Fibroblast of skin of back (primary cell): ENCODE results near the gene PLGRKT.
"Not testable (repeated sequence)": the region's sequence is repeated elsewhere in the genome, so short reads cannot be mapped to it uniquely, and the experiment has no call there.

Source experiments
- DNase-seq: peaks from one replicate; pipeline ENCODE4 v3.0.0-alpha.2; 2013

PLGRKT gene

DNA sequence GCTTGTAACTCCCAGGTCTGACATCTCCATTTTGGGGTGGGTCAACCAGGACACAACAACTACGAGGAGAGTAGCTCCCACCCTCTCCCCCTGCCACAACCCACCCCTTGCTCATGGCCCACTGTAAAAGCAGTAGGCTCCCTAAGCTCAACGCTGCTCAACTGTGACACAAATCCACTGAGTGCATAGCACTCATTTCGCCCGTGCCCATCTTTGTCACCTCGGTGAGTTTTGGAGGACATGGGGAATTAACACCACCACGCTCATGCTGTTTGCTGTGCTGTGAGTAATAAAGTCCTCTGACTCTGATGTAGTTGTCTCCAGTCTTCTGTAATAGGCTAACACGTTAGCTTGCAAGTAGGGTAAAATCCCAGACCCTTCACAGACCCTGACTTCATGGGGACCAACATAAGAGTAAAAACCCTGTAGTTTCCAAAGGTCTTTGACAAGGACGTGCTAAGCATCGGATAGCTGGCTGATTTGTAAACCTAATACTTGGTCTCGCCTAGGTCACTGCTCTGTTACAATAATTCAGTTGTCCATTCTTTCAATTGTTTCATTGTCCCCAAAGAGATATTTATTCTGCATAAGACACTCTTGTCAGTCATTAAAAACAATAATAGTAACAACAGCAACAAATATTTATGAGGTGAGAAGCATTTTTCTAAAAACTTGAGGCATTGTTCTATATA is 7.7 kb downstream of the PLGRKT start:
- DNase-seq: no peak

DNA sequence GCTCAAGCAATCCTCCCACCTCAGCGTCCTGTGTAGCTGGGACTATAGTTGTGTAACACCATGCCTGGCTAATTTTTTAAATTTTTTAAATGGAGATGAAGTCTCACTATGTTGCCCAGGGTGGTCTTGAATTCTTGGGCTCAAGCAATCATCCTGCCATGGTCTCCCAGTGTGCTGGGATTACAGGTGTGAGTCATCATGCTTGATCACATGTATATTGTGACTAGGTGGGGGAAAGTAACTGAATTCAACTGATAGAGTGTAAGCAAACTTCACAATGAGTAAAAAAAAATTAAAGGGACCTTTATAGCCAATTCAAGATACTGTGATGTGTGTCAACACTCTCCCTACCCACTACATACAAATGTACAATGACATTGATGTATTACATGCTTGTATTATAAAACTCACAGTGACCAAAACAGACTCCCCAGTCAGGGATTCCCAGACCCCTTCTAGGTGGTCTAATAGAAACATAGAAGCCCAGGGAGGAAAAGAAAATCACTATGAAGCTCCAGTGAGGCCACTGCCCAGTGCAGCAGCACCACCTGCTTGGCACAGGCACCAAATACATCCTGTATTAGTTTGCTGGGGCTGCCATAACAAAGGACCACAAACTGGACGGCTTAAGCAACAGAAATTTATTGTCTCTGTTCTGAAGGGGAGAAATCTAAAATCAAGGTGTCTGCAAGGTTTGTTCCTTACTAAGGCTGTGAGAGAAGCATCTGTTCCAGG is 8.8 kb downstream of the PLGRKT start:
- no peak for DNase-seq

DNA sequence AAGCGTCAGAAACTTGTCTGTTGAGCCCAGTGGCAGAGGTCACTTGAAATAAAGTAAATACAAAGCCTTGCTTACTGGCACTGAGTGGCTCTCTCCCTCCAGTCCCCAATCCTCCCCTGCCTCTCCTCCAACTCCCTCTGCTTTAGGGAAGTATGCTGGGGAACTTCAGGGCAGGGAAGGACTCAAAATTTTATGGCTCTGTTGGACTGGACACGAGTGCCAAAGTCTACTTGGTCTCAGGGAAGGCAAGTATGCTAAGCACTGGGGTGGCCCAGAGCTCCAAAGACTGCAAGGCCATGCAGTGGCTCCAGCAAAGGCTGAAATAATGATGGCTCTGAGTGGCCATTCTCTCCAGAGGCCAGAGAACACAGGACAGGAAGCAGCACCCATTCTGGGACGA is 9.6 kb downstream of the PLGRKT start:
- no peak for DNase-seq

DNA sequence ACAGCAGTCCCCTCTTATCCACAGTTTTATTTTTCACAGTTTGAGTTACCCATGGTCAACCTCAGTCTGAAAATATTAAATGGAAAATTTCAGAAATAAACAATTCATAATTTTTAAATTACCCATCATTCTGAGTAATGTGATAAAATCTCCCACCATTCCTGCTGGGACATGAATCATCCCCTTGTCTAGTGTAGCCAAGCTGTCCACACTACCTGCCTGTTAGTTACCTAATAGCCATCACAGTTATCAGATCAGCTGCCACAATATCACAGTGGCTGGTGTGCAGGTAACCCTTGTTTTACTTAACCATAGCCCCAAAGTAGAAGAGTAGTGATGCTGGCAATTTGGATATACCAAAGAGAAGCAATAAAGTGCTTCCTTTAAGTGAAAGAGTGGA is 10.7 kb downstream of the PLGRKT start:
- no peak for DNase-seq

DNA sequence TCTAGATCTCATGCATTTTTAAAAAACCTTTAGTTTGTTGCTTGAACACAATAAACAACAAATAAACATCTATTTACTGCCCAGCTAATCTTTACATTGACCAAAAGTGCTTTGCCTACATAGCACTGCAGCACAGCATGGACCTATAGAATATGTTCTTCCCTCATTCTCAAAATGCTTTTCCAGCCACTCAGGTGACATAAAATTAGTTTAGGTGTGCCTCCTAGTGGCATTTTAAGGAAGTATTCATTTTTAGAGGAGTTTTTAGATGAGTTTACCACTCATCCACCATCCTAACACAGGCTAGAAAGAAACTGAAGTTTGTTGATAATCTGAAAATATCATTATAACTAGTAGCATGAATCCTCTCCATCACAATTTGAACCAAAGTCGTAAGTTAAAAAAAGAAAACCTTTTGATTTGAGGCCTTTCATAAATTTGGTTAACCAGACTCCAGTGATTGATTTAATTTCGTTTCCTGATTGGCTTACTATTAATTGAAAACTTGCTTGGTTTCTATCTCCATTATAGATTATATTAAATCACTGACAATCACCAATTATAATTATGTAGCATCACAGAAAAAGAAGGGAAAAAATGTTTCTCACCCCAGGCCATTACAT is 12.6 kb downstream of the PLGRKT start:
- peak; percentile 35 for DNase-seq

DNA sequence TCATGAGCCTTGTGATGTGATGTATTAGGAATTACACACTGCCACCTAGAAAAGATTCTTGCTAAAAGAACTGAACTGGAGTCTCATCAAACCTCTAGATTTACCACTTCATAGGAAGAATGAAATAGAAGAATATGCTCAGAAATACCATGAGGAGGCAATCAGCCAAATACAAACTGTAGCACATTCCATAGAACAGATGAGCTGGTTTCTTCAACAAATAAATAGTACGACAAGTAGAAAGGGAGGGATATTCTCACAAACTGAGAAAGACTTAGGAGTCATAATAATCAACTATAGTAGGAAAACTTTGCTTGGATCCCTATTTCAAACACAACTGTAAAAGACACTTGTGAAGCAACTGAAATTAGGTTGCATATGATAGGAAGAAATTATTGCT is 15.4 kb downstream of the PLGRKT start:
- DNase-seq: no peak

DNA sequence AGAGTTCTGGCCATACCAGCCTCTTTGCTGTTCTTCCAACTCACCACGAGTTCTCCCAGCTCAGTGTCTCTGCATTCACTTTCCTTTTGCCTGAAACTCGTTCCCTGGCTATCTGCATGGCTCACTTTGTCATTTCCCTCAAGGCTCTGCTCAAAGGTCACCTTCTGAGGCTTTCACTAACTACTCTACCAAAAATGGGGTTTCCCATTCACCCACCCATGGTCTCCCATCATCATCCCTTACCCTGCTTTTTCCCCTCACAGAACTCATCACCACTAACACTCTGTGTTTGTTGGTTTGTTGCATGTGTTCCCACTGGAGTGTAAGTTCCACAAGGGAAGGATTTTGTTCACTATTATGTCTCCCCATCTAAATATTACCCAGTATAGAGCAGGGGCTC is 16.6 kb downstream of the PLGRKT start:
- DNase-seq: no peak

DNA sequence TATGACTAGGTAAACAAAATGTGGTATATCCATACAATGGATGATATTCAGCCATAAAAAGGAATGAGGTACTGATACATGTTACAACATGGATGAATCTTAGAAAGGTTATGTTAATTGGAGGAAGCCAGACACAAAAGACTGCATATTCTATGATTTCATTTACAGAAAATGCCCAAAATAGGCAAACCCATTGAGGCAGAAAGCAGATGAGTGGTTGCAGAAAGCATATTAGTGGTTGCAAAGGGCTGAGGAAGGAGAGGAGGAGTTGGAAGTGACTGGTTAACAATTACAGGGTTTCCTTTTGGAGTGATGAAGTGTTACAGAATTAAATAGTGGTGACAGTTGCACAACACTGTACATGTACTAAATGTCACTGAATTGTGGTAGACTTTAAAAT is 17.7 kb downstream of the PLGRKT start:
- DNase-seq: no peak

DNA sequence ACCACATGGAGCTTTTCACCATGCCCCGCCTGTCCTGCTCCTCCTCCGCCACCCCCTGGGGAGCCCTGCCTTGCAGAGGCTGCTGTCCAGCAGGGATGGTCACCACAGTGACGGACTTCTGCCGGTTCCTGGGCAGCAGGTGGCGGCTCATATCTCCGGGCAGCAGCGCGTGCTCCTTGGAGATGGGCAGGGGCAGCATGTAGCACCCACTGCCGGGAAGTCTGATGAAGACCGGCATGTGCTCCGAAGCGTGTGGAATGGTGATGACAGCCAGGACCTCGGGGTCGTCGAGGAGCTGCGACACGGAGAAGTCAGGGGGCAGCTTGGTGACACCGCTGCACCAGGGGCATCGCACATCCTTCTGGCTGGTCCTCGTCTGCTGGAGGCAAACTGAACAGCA is 19.2 kb downstream of the PLGRKT start:
- DNase-seq: no peak

DNA sequence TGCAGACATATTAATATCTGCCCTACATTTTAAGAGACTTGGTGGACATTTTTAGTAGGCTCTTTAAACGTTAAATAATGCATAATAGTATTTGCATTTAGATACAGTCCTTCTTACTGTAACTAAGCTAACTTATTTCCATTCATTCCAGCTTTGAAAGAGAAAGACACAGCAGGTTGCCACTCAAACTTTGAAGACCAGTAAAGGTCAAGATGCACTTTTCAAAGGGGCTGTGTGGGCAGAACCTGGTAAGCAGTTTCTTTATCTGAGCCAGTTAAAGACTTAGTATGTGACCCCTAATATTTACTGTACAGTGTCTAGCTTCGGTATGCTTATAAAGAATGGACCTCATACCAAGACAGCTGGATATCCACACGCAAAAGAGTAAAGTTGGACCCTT is 20.8 kb downstream of the PLGRKT start:
- no peak for DNase-seq

DNA sequence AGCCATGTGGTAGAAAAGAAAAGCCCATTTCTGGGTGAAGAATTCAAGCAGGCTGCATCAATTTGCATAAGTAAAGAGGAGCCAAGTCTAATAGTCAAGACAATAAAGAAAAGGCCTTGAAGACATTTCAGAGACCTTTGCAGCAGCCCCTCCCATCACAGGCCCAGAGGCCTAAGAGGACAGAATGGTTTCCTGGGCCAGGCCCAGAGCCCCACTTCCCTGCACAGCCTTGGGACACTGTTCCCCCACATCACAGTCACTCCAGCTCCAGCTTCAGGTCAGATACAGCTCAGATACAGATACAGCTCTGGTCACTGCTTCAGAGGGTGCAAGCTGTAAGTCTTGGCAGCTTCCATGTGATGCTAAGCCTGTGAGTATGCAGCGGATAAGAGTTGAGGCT is 29.1 kb downstream of the PLGRKT start:
- no peak for DNase-seq

DNA sequence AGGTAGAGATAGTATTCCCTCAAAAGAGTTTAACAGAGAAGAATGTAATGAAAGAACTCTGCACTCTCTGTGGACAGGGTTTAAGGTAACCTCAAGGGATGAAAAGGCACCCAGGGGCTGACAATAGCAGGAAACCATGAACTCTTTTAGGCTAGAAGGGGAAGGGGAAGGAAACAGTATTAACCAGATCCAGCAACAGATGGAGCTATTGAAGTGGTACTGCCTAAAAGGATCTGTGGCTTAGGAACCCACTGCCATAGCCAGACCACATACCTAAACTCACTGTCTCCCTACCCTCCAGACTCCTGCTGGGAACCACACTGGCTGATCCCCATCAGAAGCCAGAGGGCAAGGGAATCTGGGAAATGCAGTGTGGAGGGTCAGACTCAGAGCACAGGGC is 35.5 kb downstream of the PLGRKT start:
- DNase-seq: no peak

DNA sequence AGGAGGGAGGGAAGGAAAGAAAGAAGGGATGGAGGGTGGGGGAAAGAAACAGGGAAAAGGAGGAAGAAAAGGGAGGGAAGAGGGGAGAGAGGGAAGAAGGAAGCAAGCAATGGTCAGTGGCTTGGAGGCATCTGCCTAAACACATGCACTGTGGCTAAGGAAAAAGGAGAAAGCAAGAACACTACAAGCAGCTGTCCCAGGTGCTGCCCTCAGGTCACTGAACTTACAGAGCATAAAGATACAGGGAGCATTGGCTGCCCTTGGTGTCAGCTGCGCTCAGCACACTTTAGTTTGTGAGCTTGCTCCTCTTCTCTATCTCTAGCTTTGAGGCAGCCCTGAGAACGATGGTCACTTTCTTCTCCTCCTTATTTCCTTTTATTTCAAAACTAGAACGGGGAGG is 40.2 kb downstream of the PLGRKT start:
- DNase-seq: not testable (repeated sequence)

DNA sequence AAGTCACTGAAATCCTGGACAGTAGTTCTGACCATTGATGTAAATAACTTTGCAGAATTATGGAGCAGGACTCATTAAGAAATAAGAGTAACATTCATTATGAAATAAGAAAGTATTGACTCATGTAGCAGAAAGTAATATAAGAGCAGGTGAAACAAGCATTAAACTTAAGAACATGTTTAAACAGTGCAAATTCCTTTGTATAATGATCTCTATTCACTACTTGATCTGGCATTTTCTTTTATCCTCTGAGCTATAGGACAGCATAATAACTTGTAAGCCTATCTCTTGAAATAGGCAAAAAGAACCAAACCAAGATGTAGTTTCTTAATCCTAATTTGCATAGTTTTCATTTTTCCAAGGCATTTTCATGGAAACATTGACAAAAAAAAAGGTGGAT is 42.3 kb downstream of the PLGRKT start:
- DNase-seq: no peak

DNA sequence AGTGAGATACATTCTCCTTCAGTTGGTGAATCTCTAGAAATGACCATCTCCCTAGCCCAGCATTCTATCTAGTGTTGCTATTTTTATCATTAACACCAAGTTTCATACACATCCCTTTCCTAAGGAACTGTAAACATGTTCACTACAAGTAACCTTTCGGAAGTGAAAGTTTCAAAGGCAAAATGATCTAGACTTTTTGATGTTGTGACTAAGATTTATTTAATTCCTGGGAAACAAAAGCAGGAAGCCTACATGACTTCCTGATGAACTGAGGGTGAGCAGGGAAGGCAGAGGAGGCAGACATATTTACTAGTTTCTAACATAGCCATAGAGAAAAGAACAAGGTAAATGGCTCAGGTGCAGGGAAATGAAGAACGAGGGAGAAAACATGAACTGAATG is 43.7 kb downstream of the PLGRKT start:
- not testable (repeated sequence) for DNase-seq

DNA sequence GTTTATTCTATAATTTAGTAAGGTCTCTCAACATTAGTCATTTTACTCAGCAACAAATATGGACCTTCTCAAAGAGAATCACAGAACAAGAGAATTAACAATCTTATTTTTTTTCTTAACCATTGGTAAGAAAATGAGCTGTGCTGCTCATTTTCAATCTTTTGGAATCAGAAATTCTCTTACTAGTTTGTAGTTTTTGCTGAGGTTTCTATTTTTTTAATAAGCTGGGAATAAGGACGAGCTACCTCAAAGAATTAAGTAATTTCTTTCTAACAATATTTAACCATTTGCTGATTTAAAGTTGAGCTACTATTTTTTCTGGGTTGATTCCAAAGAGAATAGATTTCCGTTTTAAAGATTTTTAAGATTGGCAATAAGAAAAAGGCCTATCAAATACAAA is 44.2 kb downstream of the PLGRKT start:
- no peak for DNase-seq

DNA sequence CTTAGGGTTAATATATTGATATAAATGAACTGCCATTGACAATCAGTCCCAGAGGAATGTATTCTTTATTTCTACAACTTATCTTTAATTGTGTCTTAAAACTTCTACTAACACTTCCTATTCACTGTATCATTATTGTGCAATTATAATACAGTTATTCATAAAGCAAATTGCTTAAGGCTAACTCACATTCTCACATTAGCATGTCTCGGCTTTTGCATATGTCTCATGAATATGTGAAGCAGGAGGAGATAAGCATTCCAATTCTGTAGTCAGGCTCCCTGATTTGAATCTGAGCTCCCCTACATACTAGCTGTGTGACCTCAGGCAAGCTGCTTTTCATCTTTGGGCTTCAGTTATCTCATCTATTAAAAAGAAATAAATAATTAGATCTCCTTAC is 45.4 kb downstream of the PLGRKT start:
- no peak for DNase-seq

DNA sequence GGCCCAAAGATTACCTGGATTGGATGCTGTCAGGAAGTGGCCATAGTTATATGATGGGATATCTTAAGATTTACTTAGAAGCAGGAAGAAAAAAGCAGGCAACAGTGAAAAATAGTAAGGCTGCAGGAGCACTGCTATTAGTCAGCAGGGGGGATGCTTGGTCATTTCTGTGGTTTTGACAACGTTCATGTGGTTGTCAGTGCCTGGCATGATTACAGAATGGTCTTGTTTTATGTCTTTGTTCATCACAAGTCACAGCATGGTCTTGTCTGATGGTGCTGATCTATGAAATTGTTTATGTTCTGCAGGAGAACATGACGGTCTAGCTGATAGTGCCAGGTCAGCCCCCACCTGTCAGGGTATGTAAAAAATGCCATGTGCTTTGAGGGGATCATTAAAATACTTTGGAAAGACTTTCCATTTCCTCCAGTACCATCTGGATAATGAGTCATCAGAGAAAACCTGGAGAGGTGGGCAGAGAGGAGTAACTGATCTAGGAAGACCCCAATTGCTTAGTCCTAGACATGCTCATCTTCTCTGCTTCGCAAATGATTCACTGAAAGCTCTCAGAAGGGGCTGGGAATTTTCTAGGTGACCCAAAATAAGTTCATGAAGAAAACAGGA is 48.5 kb downstream of the PLGRKT start:
- peak; percentile 85 for DNase-seq

DNA sequence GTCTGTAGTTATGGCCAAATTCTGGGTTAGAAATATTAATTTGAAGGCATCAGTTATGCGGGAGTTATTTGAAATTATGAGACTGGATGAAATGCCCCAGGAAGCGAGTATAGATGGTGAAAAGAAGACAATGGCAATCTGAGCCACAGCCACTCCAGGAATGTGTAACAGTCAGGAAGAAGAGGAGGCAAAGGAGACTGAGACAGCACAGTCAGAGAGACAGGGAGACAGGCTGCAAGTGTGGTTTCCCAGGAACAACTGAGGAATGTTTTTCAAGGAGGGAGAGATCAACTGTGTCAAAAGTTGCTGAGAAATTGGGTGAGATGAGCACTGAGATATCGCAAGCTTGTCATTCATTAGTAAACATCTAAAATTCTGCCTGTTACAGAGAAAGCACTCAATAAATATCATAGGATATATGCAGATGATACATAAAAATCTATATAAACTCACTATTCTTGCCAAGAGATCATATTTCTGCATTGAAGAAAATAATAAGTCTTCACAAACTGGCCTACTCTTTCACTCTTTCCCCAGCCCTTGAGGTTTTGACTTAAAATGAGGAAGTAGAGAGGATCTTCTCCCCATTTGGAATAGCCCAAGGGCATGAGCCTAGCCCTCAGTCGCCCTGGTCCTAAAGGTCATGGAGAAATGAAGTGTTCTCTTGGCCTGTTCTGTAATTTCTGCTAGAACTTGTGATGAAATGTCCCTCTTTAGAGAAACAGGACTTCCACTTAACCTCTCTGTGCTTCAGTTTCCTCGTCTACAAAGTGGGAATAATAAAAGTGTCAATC is 49.5 kb downstream of the PLGRKT start:
- peak; percentile 65 for DNase-seq

DNA sequence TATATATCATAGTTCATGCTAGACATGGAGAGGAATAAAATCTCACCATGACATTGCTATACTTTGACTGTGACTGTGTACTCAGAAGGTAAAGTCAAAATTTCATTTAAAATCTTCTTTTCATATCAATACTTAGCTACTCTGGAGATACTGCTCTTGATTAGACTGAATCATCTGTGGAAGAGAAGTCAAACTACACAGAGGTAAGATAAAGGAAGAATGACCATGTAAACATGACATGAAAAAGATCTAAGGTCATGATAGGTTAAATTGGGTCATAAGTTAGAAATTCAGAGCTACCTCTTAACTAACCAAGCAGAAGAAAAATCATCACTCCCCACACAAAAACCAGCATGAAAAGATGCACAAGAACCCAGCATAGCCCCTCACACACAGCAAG is 53.3 kb downstream of the PLGRKT start:
- DNase-seq: no peak

DNA sequence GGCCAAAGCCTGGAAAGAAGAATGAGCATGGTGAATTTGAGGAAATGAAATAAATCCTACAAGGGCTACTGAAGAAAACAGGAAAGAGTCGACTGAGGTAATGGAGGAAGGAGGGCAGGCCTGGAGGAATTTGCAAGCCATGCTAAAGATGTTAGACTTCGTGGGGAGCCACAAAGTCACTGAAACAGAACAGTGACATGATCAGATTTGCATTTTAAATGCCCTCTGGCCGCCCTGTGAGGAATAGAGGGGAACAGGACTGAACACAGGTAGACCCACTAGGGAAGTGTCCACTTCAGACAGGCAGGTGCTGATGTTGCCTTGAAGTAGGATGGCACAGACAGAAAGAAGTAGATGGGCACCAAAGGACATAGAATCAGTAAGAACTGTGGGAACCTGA is 55.2 kb downstream of the PLGRKT start:
- no peak for DNase-seq

DNA sequence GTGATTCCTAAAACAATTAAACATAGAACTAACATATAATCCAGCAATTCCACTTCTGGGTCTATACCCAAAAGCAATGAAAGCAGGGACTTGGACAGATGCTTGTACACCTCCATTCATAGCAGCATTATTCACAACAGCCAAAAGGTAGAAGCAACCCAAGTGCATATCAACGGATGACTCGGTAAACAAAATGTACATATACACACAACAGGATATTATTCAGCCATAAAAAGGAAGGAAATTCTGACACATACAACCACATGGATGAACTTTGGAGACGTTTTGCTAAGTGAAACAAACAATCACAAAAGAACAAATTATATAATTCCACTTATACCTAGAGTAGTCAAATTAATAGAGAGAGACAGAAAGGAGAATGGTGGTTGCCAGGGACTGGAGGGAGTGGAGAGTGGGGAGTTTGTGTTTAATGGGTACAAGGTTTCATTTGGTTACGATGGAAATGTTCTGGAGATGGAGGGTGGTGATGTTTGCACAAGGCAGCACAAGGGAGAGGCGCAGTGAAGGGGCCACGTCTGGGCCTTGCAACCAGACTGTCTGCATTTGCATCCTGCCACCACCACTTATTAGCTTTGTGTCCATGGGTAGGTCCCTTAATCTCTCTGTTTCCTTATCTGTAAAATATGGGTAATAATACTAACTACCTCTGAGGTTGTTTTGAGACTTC is 61.8 kb downstream of the PLGRKT start:
- DNase-seq: no peak
